NCI-H1694 (cell line): ENCODE measurements around the gene PIP4K2A.
"Not testable (repeated sequence)": the region's sequence is repeated elsewhere in the genome, so short reads cannot be mapped to it uniquely, and the experiment has no call there.

ENCODE experiments used
- DNase-seq: peaks from one replicate; lab custom pipeline; 2025; lab: John Stamatoyannopoulos, UW

Gene PIP4K2A

GRCh38 chr10:22514414-22514758, 200.0 kb downstream of the PIP4K2A start:
- DNase-seq = not testable (repeated sequence)

DNA sequence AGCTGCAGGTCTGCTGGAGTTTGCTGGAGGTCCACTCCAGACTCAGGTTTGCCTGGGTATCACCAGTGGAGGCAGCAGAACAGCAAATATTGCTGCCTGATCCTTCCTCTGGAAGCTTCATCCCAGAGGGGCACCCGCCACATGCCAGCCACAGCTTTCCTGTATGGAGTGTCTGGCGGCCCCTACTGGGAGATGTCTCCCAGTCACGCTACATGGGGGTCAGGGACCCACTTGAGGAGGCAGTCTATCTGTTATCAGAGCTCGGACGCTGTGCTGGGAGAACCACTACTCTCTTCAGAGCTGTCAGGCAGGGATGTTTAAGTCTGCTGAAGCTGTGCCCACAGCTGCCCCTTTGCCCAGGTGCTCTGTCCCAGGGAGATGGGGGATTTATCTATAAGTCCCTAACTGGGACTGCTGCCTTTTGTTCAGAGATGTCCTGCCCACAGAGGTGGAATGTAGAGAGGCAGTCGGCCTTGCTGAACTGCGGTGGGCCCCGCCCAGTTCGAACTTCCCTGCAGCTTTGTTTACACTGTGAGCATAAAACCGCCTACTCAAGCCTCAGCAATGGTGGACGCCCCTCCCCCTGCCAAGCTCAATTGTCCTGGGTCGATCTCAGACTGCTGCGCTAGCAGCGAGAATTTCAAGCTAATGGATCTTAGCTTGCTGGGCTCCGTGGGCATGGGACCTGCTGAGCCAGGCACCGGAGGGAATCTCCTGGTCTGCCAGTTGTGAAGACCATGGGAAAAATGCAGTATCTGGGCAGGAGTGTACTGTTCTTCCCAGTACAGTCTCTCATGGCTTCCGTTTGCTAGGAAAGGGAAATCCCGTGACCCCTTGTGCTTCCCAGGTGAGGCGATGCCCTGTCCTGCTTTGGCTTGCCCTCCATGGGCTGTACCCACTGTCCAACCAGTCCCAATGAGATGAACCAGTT, 200.6 kb downstream of the PIP4K2A start:
- DNase-seq = not testable (repeated sequence)

GRCh38 chr10:22512015-22512414, 202.4 kb downstream of the PIP4K2A start:
- not testable (repeated sequence) for DNase-seq

- not testable (repeated sequence) for DNase-seq
Observed at GRCh38 chr10:22508214-22508613, 206.2 kb downstream of the PIP4K2A start.

GRCh38 chr10:22505911-22506685, 208.3 kb downstream of the PIP4K2A start:
- no peak for DNase-seq

DNA sequence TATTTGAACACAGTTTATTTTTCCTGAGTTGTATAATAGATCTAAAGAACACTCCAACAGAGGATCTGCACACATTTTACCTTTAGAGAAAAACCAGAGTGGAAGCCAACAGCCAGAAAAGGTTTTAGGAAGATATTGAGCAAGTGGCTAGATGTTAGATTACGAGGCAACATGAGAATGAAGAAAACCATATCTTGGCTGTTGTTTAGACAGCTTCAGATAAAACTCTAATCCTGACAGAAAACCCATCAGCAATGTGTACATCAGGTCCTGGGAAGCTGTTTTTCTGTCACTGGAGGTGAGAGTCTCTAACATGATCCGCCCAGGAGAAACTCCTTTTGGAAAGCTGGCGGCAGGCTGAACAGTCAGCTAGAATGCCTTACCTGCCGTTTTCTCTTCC, 209.6 kb downstream of the PIP4K2A start:
- DNase-seq = no peak

GRCh38 chr10:22503315-22504088, 210.9 kb downstream of the PIP4K2A start:
- DNase-seq = no peak

DNA sequence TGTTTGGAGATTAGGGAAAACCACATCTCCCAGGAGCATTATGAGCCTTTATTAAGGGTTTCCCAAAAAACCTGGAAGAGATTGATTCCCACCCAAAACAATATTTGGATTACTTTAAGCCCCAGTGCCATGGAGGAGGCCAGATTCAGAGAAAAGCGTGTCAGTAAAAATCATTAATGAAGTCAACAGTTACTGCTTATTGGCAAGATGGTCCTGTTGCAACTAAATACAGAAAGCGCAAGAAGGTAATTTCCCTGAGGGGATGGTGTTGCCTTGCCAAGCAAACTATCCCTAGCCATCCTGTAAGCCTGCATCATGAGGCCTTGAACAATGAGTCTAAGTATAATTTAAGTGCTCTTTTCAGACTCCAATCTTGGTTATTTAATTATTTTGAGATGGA, 212.5 kb downstream of the PIP4K2A start:
- DNase-seq = no peak

GRCh38 chr10:22501413-22501812, 213.0 kb downstream of the PIP4K2A start:
- DNase-seq = no peak

DNA sequence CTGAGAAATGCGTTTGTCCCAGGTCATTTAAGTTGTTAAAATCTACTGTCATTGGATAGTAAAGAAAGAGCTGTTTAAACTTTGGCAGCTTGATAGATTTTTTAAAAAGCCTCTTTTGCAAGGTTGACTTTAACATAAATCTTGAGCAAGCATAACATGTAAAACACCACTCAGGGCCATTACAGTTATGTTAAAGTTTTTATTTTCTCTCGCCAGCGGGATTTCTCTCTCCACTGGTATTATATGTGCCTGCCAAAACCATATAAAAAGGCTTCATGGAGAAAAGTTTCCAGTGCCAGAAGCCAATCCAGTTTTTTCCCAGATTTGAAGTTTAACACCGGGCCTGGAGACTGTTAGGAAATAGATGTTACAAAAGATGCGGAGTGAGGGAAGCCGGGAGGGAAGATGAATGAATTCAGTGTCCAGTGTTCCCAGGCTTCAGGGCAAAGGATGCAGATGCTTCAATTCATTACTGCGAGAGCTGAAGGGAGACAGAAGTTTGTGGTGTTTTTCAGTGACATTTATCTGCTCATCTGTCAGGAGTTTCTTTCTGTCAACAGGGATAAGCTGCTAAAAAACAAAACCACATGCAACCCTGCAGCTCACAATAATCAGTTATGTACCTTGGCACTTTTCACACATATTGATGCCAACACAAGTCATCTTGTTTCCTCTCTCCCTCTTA, 213.6 kb downstream of the PIP4K2A start:
- no peak for DNase-seq

DNA sequence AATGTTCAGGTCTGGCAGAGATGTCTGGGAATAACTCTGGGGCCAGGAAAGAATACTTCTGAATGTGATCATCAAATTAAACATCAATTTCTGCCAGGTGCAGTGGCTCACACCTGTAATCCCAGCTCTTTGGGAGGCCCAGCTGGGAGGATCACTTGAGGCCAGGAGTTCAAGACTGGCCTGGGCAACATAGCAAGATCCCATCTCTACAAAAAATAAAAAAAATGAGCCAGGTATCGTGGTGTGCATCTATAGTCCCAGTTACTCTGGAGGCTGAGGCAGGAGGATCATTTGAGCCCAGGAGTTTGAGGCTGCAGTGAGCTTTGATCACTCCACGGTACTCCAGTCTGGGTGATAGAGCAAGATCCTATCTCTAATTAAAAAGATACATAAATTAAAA, 214.4 kb downstream of the PIP4K2A start:
- DNase-seq = not testable (repeated sequence)

DNA sequence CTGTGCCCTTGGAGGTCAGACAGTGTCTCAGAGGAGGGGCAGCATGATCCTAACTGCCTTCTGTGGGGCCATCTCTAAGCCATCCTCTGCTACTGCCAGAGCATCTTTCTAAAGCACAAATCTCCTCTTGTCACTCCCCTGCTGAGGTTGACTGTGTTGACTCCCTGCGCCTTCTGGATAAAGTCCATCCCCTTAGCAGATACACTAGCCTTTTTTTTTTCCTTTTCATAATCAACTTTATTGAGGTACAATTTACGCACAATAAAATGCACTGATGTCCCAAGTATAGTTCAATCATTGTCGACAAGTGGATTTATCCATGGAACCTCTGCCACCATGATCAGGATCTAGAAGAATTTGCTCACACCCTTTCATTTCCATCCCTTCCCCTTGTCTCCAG, 219.0 kb downstream of the PIP4K2A start:
- no peak for DNase-seq

- no peak for DNase-seq
Observed at GRCh38 chr10:22494007-22494406, 220.4 kb downstream of the PIP4K2A start.

DNA sequence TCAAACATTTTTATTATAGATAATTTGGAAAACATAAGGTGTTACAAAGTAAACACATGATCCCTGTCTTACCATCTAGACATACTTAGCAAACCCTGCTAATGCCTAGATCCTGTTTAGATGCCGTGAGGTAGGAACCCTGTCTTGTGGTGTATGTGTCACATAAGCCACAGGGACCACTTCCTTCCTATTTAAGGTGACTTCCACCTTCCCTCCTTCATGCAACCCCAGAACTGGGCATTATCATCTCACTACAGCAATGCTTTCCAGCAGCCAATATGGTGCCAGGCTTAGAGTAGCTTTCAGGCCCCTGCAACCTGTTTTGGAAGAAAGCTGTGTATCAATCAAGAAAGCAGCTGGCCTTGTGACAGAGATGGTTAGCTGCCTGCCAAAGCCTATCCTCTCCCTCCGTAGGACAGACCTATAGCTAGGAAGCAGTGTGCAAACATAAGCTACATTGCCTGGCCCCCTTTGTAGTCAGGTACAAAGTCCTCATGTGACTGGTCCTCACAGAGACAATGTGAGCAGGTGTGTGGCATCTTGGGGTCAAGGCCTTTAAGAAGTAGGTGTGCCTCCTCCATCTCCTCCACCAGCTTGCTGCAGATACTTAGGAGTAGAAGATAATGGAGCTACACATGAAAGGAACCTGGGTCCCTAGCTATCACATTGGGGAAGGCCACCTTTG, 222.3 kb downstream of the PIP4K2A start:
- DNase-seq = no peak

DNA sequence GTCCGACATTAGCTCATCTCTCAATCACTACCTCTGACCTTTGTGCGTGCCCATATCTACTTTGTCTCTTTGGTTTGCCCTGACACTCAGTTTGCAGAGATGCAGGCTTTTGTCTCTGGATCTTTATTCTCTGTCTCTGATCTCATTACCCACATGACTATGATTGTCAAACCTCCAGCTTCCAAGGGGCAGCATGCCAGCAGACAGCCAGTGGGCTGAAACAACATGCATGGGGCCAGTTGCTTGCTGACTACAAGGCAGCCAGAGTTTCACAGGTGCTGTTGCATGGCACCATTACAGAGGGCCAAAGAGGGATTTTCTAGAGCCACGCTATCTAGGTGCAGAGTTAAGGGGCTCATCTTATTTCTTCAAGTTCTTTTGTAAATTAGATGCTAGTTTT, 222.9 kb downstream of the PIP4K2A start:
- no peak for DNase-seq

GRCh38 chr10:22489975-22490374, 224.4 kb downstream of the PIP4K2A start:
- no peak for DNase-seq

DNA sequence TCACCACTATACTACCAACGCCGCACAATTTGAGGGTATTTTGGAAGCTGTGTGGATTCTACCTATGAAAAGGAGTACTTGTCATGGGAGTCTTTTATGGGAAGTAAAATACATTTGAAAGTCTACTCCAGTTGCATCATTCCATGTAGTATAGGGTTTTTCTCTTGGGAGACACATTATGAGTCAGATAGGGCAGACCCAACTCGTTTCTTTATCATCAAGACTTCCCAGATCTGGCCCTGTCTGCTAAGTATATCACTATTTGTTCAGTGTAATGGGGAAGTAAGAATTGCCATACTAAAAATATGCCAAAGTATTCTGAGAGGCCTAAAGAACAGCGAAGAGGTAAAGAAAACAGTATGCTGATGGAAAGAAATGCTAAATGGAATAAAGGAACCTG, 224.9 kb downstream of the PIP4K2A start:
- no peak for DNase-seq

DNA sequence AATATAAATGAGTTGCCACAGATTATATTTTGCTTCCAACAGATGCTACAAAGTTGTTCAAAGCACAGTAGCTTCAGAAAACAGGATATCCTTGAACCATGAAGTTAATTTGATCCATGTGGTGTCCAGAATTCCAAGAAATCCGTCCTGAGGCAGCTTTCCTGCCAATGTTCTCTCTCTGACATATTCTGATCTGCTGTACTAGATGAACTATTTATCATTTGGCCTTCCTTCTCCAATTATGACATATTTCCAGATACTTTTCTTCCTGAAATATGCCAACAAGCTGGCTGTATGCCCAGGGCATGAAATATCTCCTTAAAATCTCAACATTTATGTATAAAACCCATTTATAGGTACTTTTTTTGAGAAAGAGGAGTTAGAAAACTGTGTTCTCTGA, 227.9 kb downstream of the PIP4K2A start:
- DNase-seq = no peak
